Stimulated activated naive B cell treated with anti-CD40 and anti-IgM and Interleukin-4, amounts not matched to agents 10 μg/mL and 1 μg/mL and 100 μg/mL, for 72 hours (primary cell): ENCODE measurements around the gene PRG3.
A peak's percentile ranks its signal among the peaks of the same experiment; 100 is the strongest.

Experiments
- ATAC-seq, 2 donors: fragments of 150-1000 bp; cut with Tn5 transposase; replicated peaks; 2 replicates each; pipeline ENCODE4 v1.10.0; 2021; ENCODE audit warnings: moderate library complexity in 1 of 2
- DNase-seq: peaks from one replicate; pipeline ENCODE4 v3.0.0; 2021
- H3K27ac Mint-ChIP-seq: one replicate; pipeline ENCODE4 v1.8.0; 2022; ENCODE audit warnings: mild to moderate bottlenecking, mixed read lengths
- H3K27me3 Mint-ChIP-seq, 2 donors: one replicate each; pipeline ENCODE4 v1.8.0; 2022; ENCODE audit warnings: mixed read lengths in 2 of 2
- H3K36me3 Mint-ChIP-seq, 2 donors: one replicate each; pipeline ENCODE4 v1.8.0; 2022; ENCODE audit warnings: mixed read lengths in 2 of 2, mild to moderate bottlenecking in 1 of 2
- H3K4me1 Mint-ChIP-seq, 2 donors: one replicate each; pipeline ENCODE4 v1.8.0; 2022; ENCODE audit warnings: mixed read lengths in 2 of 2, mild to moderate bottlenecking in 1 of 2
- H3K4me3 Mint-ChIP-seq, 2 donors: one replicate each; pipeline ENCODE4 v1.8.0; 2022; ENCODE audit warnings: mild to moderate bottlenecking in 2 of 2, mixed read lengths in 2 of 2, moderate library complexity in 1 of 2
- H3K9me3 Mint-ChIP-seq, 2 donors: one replicate each; pipeline ENCODE4 v1.8.0; 2022; ENCODE audit warnings: mixed read lengths in 2 of 2, mild to moderate bottlenecking in 1 of 2

Gene PRG3

GRCh38 chr11:57387289-57388030 is 6.5 kb upstream of the PRG3 start:
- Mint-ChIP-seq H3K9me3 (no peaks in the 10 kb centered on the region), H3K27ac (no peak overlapping the region), H3K36me3 (peaks cover 3 to 9% of the 10 kb centered on the region in 2 donors), H3K4me3 (no peak overlapping the region), H3K4me1 (no peaks in the 10 kb centered on the region), H3K27me3 (peaks cover 6 to 19% of the 10 kb centered on the region in 2 donors)
- DNase-seq = no peak
- ATAC-seq = no peak

- H3K9me3 Mint-ChIP-seq = no peaks in the 10 kb centered on the region
Measured at GRCh38 chr11:57386178-57386940, 5.4 kb upstream of the PRG3 start.

GRCh38 chr11:57379732-57380131 is 1.2 kb downstream of the PRG3 start:
- ATAC-seq (no peak), DNase-seq (no peak)
- peaks cover 26% of the 10 kb centered on the region in 2 donors for H3K27me3 Mint-ChIP-seq
- H3K4me3 Mint-ChIP-seq = no peak overlapping the region
- no peaks in the 10 kb centered on the region for H3K36me3 Mint-ChIP-seq
- peaks cover 0 to 1% of the 10 kb centered on the region in 2 donors for H3K4me1 Mint-ChIP-seq
- peak overlapping the region; percentile 65 for H3K27ac Mint-ChIP-seq
- peaks cover 0 to 3% of the 10 kb centered on the region in 2 donors for H3K9me3 Mint-ChIP-seq

More at GRCh38 chr11:57386178-57386940, 5.4 kb upstream of the PRG3 start:
- Mint-ChIP-seq H3K36me3 (peaks cover 3 to 9% of the 10 kb centered on the region in 2 donors), H3K4me3 (no peak overlapping the region), H3K27me3 (peaks cover 6 to 25% of the 10 kb centered on the region in 2 donors), H3K4me1 (no peaks in the 10 kb centered on the region), H3K27ac (no peak overlapping the region)
- DNase-seq (no peak), ATAC-seq (no peak)

- Mint-ChIP-seq H3K27ac (no peak overlapping the region), H3K27me3 (peaks cover 26% of the 10 kb centered on the region in 2 donors), H3K4me3 (no peak overlapping the region), H3K4me1 (peaks cover 0 to 2% of the 10 kb centered on the region in 2 donors), H3K9me3 (peaks cover 0 to 3% of the 10 kb centered on the region in 2 donors), H3K36me3 (no peaks in the 10 kb centered on the region)
- DNase-seq (no peak), ATAC-seq (no peak)
Measured at GRCh38 chr11:57378186-57378585, 2.8 kb downstream of the PRG3 start.

- Mint-ChIP-seq H3K36me3 (no peaks in the 10 kb centered on the region), H3K4me3 (no peak overlapping the region), H3K27me3 (peaks cover 19 to 26% of the 10 kb centered on the region in 2 donors), H3K4me1 (peaks cover 0 to 2% of the 10 kb centered on the region in 2 donors), H3K27ac (no peak overlapping the region), H3K9me3 (peaks cover 0 to 3% of the 10 kb centered on the region in 2 donors)
- DNase-seq (no peak), ATAC-seq (no peak)
Measured at GRCh38 chr11:57377107-57377506, 3.8 kb downstream of the PRG3 start.

GRCh38 chr11:57376095-57377090 is 4.6 kb downstream of the PRG3 start:
- Mint-ChIP-seq H3K27me3 (peaks cover 17 to 26% of the 10 kb centered on the region in 2 donors), H3K9me3 (peaks cover 0 to 3% of the 10 kb centered on the region in 2 donors), H3K4me1 (peaks cover 0 to 2% of the 10 kb centered on the region in 2 donors), H3K4me3 (no peak overlapping the region), H3K36me3 (no peaks in the 10 kb centered on the region), H3K27ac (no peak overlapping the region)
- ATAC-seq (no peak), DNase-seq (no peak)

- Mint-ChIP-seq H3K27me3 (peaks cover 17 to 25% of the 10 kb centered on the region in 2 donors), H3K36me3 (no peaks in the 10 kb centered on the region)
Measured at GRCh38 chr11:57375490-57375889, 5.5 kb downstream of the PRG3 start.

GRCh38 chr11:57374966-57375365 is 6.0 kb downstream of the PRG3 start:
- peaks cover 0 to 4% of the 10 kb centered on the region in 2 donors for H3K4me1 Mint-ChIP-seq
- peaks cover 0 to 3% of the 10 kb centered on the region in 2 donors for H3K9me3 Mint-ChIP-seq
- no peak for ATAC-seq
- no peak overlapping the region for H3K4me3 Mint-ChIP-seq
- DNase-seq = no peak
- no peak overlapping the region for H3K27ac Mint-ChIP-seq
- H3K27me3 Mint-ChIP-seq = peaks cover 17 to 20% of the 10 kb centered on the region in 2 donors
- H3K36me3 Mint-ChIP-seq = no peaks in the 10 kb centered on the region

More at GRCh38 chr11:57375490-57375889, 5.5 kb downstream of the PRG3 start:
- Mint-ChIP-seq H3K4me1 (peaks cover 0 to 4% of the 10 kb centered on the region in 2 donors), H3K9me3 (peaks cover 0 to 3% of the 10 kb centered on the region in 2 donors), H3K4me3 (no peak overlapping the region), H3K27ac (no peak overlapping the region)
- DNase-seq (no peak), ATAC-seq (no peak)

GRCh38 chr11:57373146-57373545 is 7.8 kb downstream of the PRG3 start:
- H3K27ac Mint-ChIP-seq = no peak overlapping the region
- DNase-seq (no peak), ATAC-seq (no peak)
- H3K4me1 Mint-ChIP-seq = peaks cover 4 to 8% of the 10 kb centered on the region in 2 donors
- no peak overlapping the region for H3K4me3 Mint-ChIP-seq
- H3K9me3 Mint-ChIP-seq = no peaks in the 10 kb centered on the region
- peaks cover 14 to 21% of the 10 kb centered on the region in 2 donors for H3K27me3 Mint-ChIP-seq
- no peaks in the 10 kb centered on the region for H3K36me3 Mint-ChIP-seq

- Mint-ChIP-seq H3K27me3 (peaks cover 0 to 15% of the 10 kb centered on the region in 2 donors), H3K9me3 (no peaks in the 10 kb centered on the region), H3K36me3 (no peaks in the 10 kb centered on the region), H3K27ac (no peak overlapping the region), H3K4me3 (no peak overlapping the region), H3K4me1 (peaks cover 5 to 9% of the 10 kb centered on the region in 2 donors)
- DNase-seq = no peak
- no peak for ATAC-seq
Measured at GRCh38 chr11:57370941-57371340, 10.0 kb downstream of the PRG3 start.

GRCh38 chr11:57370251-57370650 is 10.7 kb downstream of the PRG3 start:
- no peaks in the 10 kb centered on the region for H3K9me3 Mint-ChIP-seq
- no peak overlapping the region for H3K4me3 Mint-ChIP-seq
- H3K27ac Mint-ChIP-seq = no peak overlapping the region
- H3K4me1 Mint-ChIP-seq = peaks cover 5 to 9% of the 10 kb centered on the region in 2 donors
- ATAC-seq (no peak), DNase-seq (no peak)
- H3K27me3 Mint-ChIP-seq = peaks cover 0 to 15% of the 10 kb centered on the region in 2 donors
- no peaks in the 10 kb centered on the region for H3K36me3 Mint-ChIP-seq

GRCh38 chr11:57368845-57369232 is 12.1 kb downstream of the PRG3 start:
- no peak overlapping the region for H3K27ac Mint-ChIP-seq
- ATAC-seq (no peak), DNase-seq (no peak)
- no peaks in the 10 kb centered on the region for H3K36me3 Mint-ChIP-seq
- no peaks in the 10 kb centered on the region for H3K9me3 Mint-ChIP-seq
- H3K4me3 Mint-ChIP-seq = no peak overlapping the region
- peaks cover 5 to 7% of the 10 kb centered on the region in 2 donors for H3K4me1 Mint-ChIP-seq
- H3K27me3 Mint-ChIP-seq = peaks cover 0 to 19% of the 10 kb centered on the region in 2 donors

GRCh38 chr11:57368106-57368844 is 12.7 kb downstream of the PRG3 start:
- no peak overlapping the region for H3K27ac Mint-ChIP-seq
- ATAC-seq = peak; percentile 31 to 43
- H3K4me1 Mint-ChIP-seq = peaks cover 5 to 7% of the 10 kb centered on the region in 2 donors
- no peak overlapping the region for H3K4me3 Mint-ChIP-seq
- no peaks in the 10 kb centered on the region for H3K36me3 Mint-ChIP-seq
- H3K27me3 Mint-ChIP-seq = peaks cover 0 to 21% of the 10 kb centered on the region in 2 donors
- no peak for DNase-seq
- no peaks in the 10 kb centered on the region for H3K9me3 Mint-ChIP-seq
